Osteocyte (in vitro differentiated cells): ENCODE data around the gene CCSER1. TPM values are rescaled to one million over a fixed set of nuclear protein-coding genes. Genes with fewer than 3 reads are reported as not detected.

Source experiments
- DNase-seq: peaks from one replicate; pipeline ENCODE4 v3.0.0; 2021; ENCODE audit warnings: mixed read lengths; ENCODE audit not compliant: unreplicated experiment; ENCODE audit errors: extremely low spot score
- H3K27ac Mint-ChIP-seq: one replicate; pipeline ENCODE4 v1.8.0; 2021; ENCODE audit warnings: mild to moderate bottlenecking, mixed read lengths; ENCODE audit not compliant: unreplicated experiment
- H3K27me3 Mint-ChIP-seq: one replicate; pipeline ENCODE4 v1.8.0; 2021; ENCODE audit warnings: mixed read lengths; ENCODE audit not compliant: unreplicated experiment
- H3K36me3 Mint-ChIP-seq: one replicate; pipeline ENCODE4 v1.8.0; 2021; ENCODE audit warnings: mixed read lengths; ENCODE audit not compliant: unreplicated experiment
- H3K4me1 Mint-ChIP-seq: one replicate; pipeline ENCODE4 v1.8.0; 2021; ENCODE audit warnings: mixed read lengths; ENCODE audit not compliant: unreplicated experiment
- H3K4me3 Mint-ChIP-seq: one replicate; pipeline ENCODE4 v1.8.0; 2021; ENCODE audit warnings: mild to moderate bottlenecking, moderate library complexity, mixed read lengths; ENCODE audit not compliant: unreplicated experiment
- H3K9me3 Mint-ChIP-seq: one replicate; pipeline ENCODE4 v1.8.0; 2021; ENCODE audit warnings: mixed read lengths; ENCODE audit not compliant: unreplicated experiment
- CTCF ChIP-seq: fragments of 200-600 bp; sonication (generic); IDR thresholded peaks from 2 replicates; pipeline ENCODE4 v1.5.0; 2021; ENCODE audit warnings: antibody characterized with exemption, mild to moderate bottlenecking, moderate library complexity
- total RNA-seq: library from RNA; stranded (reverse); gene quantifications from 2 replicates; pipeline ENCODE4 v1.2.1, GENCODE V29; 2021

CCSER1 gene
- total RNA-seq, 1 donor from 2014 or later, result not detected

- no peak overlapping the region for H3K27ac Mint-ChIP-seq
- H3K4me3 Mint-ChIP-seq, result no peak overlapping the region
- H3K36me3 Mint-ChIP-seq, result no peaks in the 10 kb centered on the region
Measured at GRCh38 chr4:91472046-91472445, 1344.9 kb downstream of the CCSER1 start.

GRCh38 chr4:91485415-91485814 lies 1358.2 kb downstream of the CCSER1 start:
- peaks cover 15% of the 10 kb centered on the region for H3K9me3 Mint-ChIP-seq
- no peak for DNase-seq
- H3K4me3 Mint-ChIP-seq, result no peak overlapping the region
- no peak overlapping the region for H3K27ac Mint-ChIP-seq
- H3K27me3 Mint-ChIP-seq, result no peaks in the 10 kb centered on the region
- H3K36me3 Mint-ChIP-seq, result no peaks in the 10 kb centered on the region
- no peaks in the 10 kb centered on the region for H3K4me1 Mint-ChIP-seq
- TF ChIP-seq CTCF, result no peak

More at GRCh38 chr4:91472046-91472445, 1344.9 kb downstream of the CCSER1 start:
- H3K9me3 Mint-ChIP-seq, result peaks cover 8% of the 10 kb centered on the region
- no peaks in the 10 kb centered on the region for H3K27me3 Mint-ChIP-seq
- no peaks in the 10 kb centered on the region for H3K4me1 Mint-ChIP-seq
- no peak for TF ChIP-seq CTCF
- no peak for DNase-seq

GRCh38 chr4:91488946-91489345 lies 1361.8 kb downstream of the CCSER1 start:
- Mint-ChIP-seq H3K27ac (no peak overlapping the region), H3K36me3 (no peaks in the 10 kb centered on the region), H3K27me3 (no peaks in the 10 kb centered on the region), H3K9me3 (peaks cover 11% of the 10 kb centered on the region), H3K4me1 (no peaks in the 10 kb centered on the region), H3K4me3 (no peak overlapping the region)
- DNase-seq, result no peak
- TF ChIP-seq CTCF, result no peak

- Mint-ChIP-seq H3K9me3 (peaks cover 7% of the 10 kb centered on the region), H3K4me1 (no peaks in the 10 kb centered on the region), H3K27ac (no peak overlapping the region), H3K4me3 (no peak overlapping the region), H3K36me3 (no peaks in the 10 kb centered on the region), H3K27me3 (no peaks in the 10 kb centered on the region)
- no peak for DNase-seq
- no peak for TF ChIP-seq CTCF
Measured at GRCh38 chr4:91497892-91498291, 1370.7 kb downstream of the CCSER1 start.

GRCh38 chr4:91502365-91502764 lies 1375.2 kb downstream of the CCSER1 start:
- H3K4me3 Mint-ChIP-seq, result no peak overlapping the region
- H3K9me3 Mint-ChIP-seq, result peaks cover 7% of the 10 kb centered on the region
- no peaks in the 10 kb centered on the region for H3K27me3 Mint-ChIP-seq
- H3K36me3 Mint-ChIP-seq, result no peaks in the 10 kb centered on the region
- TF ChIP-seq CTCF, result peak; percentile 8
- DNase-seq, result no peak
- no peaks in the 10 kb centered on the region for H3K4me1 Mint-ChIP-seq
- no peak overlapping the region for H3K27ac Mint-ChIP-seq
